Measurements from ENCODE around the gene HNRNPL.

- TF ChIP-seq SUZ12 (IDR thresholded peaks at IDR 0.05; ENCODE audit: extremely low read depth, insufficient read depth, insufficient read length) (no peak), YY1 (IDR thresholded peaks at IDR 0.05; ENCODE audit: insufficient read depth, insufficient read length) (no peak), ZNF274 (IDR thresholded peaks at IDR 0.05; ENCODE audit: low read depth, low read length) (no peak)
Observed at GRCh38 chr19:38875656-38876395, 26.0 kb upstream of the HNRNPL start.
